Panc1 (cell line): ENCODE data around the gene MBOAT1.

Source experiments
- CTCF ChIP-seq: fragments of 450-650 bp; IDR thresholded peaks from 2 replicates; pipeline ENCODE4 v1.5.1; 2017; ENCODE audit warnings: mild to moderate bottlenecking
- TF ChIP-seq, protein P1 (sequence below), 2 experiments: IDR thresholded peaks; 2 replicates each; pipeline ENCODE4 v1.6.1; 2011 to 2012; ENCODE audit warnings: low read depth in 2 of 2, control low read depth in 1 of 2, low read length in 1 of 2, mild to moderate bottlenecking in 1 of 2, moderate library complexity in 1 of 2; ENCODE audit not compliant: insufficient read depth in 1 of 2

DNA sequence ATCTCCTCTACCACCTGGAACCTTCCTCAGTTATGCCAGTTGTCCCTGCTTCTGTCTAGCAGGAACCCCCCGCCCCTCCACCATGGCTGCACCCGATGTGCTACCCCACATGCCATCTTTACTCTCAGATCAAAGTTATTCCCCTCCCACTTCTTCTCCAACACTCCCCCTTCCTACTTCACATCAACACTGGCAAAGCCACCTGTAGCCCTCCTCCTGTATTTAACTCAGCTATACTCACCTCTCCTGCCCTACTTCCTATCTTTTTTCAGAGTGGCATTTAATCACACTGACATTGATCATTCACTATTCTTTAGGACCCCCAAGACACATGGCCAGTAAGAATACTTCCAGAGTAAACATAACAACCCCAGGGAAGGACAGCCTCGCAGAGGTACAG, 84.3 kb downstream of the MBOAT1 start:
- TF ChIP-seq CTCF = no peak
- TF ChIP-seq, protein P1, sequence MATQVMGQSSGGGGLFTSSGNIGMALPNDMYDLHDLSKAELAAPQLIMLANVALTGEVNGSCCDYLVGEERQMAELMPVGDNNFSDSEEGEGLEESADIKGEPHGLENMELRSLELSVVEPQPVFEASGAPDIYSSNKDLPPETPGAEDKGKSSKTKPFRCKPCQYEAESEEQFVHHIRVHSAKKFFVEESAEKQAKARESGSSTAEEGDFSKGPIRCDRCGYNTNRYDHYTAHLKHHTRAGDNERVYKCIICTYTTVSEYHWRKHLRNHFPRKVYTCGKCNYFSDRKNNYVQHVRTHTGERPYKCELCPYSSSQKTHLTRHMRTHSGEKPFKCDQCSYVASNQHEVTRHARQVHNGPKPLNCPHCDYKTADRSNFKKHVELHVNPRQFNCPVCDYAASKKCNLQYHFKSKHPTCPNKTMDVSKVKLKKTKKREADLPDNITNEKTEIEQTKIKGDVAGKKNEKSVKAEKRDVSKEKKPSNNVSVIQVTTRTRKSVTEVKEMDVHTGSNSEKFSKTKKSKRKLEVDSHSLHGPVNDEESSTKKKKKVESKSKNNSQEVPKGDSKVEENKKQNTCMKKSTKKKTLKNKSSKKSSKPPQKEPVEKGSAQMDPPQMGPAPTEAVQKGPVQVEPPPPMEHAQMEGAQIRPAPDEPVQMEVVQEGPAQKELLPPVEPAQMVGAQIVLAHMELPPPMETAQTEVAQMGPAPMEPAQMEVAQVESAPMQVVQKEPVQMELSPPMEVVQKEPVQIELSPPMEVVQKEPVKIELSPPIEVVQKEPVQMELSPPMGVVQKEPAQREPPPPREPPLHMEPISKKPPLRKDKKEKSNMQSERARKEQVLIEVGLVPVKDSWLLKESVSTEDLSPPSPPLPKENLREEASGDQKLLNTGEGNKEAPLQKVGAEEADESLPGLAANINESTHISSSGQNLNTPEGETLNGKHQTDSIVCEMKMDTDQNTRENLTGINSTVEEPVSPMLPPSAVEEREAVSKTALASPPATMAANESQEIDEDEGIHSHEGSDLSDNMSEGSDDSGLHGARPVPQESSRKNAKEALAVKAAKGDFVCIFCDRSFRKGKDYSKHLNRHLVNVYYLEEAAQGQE (IDR thresholded peaks at IDR 0.05; ENCODE audit: insufficient read depth in 1 of 2, low read depth in 2 of 2, low read length in 1 of 2) = no peak
